VCaP (cell line): ENCODE results near the gene C4orf36.

ENCODE experiments used
- H3K27ac ChIP-seq: fragments of 450-650 bp; 2 replicates; pipeline ENCODE4 v1.5.1; 2017
- CTCF ChIP-seq: fragments of 450-650 bp; conservative IDR thresholded peaks from 2 replicates; pipeline ENCODE4 v1.5.1; 2017; ENCODE audit warnings: mild to moderate bottlenecking, moderate library complexity

Gene C4orf36

GRCh38 chr4:86921608-86922252 lies 29.5 kb upstream of the C4orf36 start:
- no peak overlapping the region for H3K27ac ChIP-seq
- TF ChIP-seq CTCF = no peak

GRCh38 chr4:86919561-86920223 lies 27.5 kb upstream of the C4orf36 start:
- H3K27ac ChIP-seq = no peak overlapping the region
- no peak for TF ChIP-seq CTCF

GRCh38 chr4:86918539-86919072 lies 26.4 kb upstream of the C4orf36 start:
- TF ChIP-seq CTCF = no peak
- H3K27ac ChIP-seq = no peak overlapping the region

DNA sequence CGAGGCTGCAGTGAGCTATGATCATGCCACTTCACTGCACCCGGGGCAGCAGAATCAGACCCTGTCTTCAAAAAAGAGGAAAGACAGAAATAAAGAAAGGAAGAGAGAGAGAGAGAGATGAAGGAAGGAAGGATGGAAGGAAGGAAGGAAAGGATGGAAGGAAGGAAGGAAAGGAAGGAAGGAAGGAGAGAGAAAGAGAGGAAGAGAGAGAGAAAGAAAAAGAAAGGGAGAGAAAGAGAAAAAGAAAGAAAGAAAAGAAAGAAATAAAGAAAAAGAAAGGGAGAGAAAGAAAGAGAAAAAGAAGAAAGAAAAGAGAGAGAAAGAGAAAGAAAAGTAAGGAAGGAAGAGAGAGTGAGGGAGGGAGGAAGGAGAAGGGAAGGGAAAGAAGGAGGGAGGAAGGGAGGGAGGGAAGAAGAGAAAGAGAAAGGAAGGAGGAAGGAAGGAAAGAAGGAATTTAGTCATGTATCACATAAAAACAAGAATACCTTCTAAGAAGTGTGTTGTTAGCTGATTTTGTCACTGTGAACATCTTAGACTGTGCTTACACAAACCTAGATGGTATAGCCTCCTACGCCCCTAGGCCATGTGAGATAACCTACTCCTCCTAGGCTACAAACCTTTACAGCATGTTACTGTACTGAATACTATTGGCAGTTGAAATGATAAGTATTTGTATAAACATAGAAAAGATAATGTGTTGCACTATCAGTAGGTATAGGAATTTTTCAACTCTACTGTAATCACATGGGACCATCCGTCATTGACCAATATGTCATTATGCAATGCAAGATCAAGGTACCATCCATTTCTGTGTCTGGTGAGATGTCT lies 25.2 kb upstream of the C4orf36 start:
- no peak for TF ChIP-seq CTCF
- H3K27ac ChIP-seq = no peak overlapping the region

DNA sequence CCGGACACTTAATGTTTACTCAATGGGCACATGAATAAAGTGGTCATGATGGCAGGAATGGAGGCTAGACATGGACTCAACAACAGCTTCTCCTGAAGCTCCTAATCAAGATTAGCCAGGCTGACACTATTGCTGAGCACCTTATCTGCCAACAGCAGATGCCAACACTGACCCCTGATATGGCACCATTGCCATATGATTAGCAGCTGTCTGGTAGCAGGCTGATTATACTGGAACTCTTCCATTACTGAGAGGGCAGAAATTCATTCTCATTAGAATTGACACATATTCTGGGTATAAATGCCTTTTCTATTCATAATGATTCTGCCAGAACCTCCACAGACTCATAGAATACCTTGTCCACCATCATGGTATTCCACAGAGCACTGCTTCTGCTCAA lies 24.2 kb upstream of the C4orf36 start:
- no peak for TF ChIP-seq CTCF
- H3K27ac ChIP-seq = no peak overlapping the region

DNA sequence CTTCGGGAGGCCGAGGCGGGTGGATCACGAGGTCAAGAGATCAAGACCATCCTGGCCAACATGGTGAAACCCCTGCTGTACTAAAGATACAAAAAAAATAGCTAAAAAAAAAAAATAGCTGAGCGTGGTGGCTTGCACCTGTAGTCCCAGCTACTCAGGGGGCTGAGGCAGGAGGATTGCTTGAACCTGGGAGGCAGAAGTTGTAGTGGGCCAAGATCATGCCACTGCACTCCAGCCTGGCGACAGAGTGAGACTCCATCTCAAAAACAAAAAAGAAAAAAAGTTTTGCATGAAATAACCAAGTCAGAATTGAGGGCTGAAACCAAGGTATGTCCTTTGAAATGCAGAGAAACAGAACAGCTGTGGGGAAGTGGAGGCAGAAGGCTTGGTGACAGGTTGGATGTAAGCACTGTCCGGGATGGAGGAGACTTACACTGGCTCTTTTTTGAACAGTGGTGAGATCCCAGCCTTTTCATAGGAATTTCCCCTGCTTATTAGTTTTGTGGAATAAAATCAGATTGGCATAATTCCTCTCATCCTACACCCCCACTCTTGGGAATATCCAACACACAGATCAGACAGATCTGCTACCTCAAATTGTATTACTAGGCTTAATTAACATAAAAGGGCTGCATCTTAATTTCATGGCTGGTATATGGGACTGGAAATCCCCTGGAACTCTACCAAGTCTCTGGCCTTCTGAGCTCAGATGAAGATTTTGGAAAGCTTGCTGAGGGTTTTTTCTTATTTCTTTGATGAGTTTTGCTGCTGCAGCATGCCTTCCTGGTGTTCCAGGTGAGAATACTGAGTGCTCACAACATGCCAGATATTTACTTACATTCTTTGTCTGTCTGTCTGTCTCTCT lies 18.8 kb upstream of the C4orf36 start:
- no peak for TF ChIP-seq CTCF
- no peak overlapping the region for H3K27ac ChIP-seq
